ENCODE results near the gene ABCC4.

The ABCC4 gene

GRCh38 chr13:95133498-95133897 is 167.8 kb downstream of the ABCC4 start:
- no peak overlapping the region for H3K4me3 ChIP-seq (ENCODE audit: control insufficient read depth, low read depth, low read length)
- TF ChIP-seq CTCF (IDR thresholded peaks at IDR 0.05; ENCODE audit: control insufficient read depth, insufficient read depth, low read depth, low read length, missing control alignments): no peak
- DNase-seq (ENCODE audit: low read depth): no peak

- DNase-seq (ENCODE audit: low read depth): no peak
- no peak overlapping the region for H3K4me3 ChIP-seq (ENCODE audit: control insufficient read depth, low read depth, low read length)
- no peak for TF ChIP-seq CTCF (IDR thresholded peaks at IDR 0.05; ENCODE audit: control insufficient read depth, insufficient read depth, low read depth, low read length, missing control alignments)
These were observed 172.2 kb downstream of the ABCC4 start for GRCh38 chr13:95129004-95129403.

- no peak for TF ChIP-seq CTCF (IDR thresholded peaks at IDR 0.05; ENCODE audit: control insufficient read depth, insufficient read depth, low read depth, low read length, missing control alignments)
- no peak overlapping the region for H3K4me3 ChIP-seq (ENCODE audit: control insufficient read depth, low read depth, low read length)
- no peak for DNase-seq (ENCODE audit: low read depth)
These were observed 173.1 kb downstream of the ABCC4 start for GRCh38 chr13:95128045-95128643.

GRCh38 chr13:95124959-95125358 is 176.3 kb downstream of the ABCC4 start:
- no peak for DNase-seq (ENCODE audit: low read depth)
- TF ChIP-seq CTCF (IDR thresholded peaks at IDR 0.05; ENCODE audit: control insufficient read depth, insufficient read depth, low read depth, low read length, missing control alignments): no peak

GRCh38 chr13:95123726-95124125 is 177.5 kb downstream of the ABCC4 start:
- H3K4me3 ChIP-seq (ENCODE audit: control insufficient read depth, low read depth, low read length): no peak overlapping the region
- TF ChIP-seq CTCF (IDR thresholded peaks at IDR 0.05; ENCODE audit: control insufficient read depth, insufficient read depth, low read depth, low read length, missing control alignments): no peak
- no peak for DNase-seq (ENCODE audit: low read depth)

More at GRCh38 chr13:95124959-95125358, 176.3 kb downstream of the ABCC4 start:
- no peak overlapping the region for H3K4me3 ChIP-seq (ENCODE audit: control insufficient read depth, low read depth, low read length)

- DNase-seq (ENCODE audit: low read depth): no peak
- TF ChIP-seq CTCF (IDR thresholded peaks at IDR 0.05; ENCODE audit: control insufficient read depth, insufficient read depth, low read depth, low read length, missing control alignments): no peak
These were observed 179.2 kb downstream of the ABCC4 start for GRCh38 chr13:95122063-95122462.

GRCh38 chr13:95121516-95121915 is 179.7 kb downstream of the ABCC4 start:
- no peak for DNase-seq (ENCODE audit: low read depth)
- no peak overlapping the region for H3K4me3 ChIP-seq (ENCODE audit: control insufficient read depth, low read depth, low read length)
- TF ChIP-seq CTCF (IDR thresholded peaks at IDR 0.05; ENCODE audit: control insufficient read depth, insufficient read depth, low read depth, low read length, missing control alignments): no peak

More at GRCh38 chr13:95122063-95122462, 179.2 kb downstream of the ABCC4 start:
- no peak overlapping the region for H3K4me3 ChIP-seq (ENCODE audit: control insufficient read depth, low read depth, low read length)

Data from AG09309 (cell line).